Smooth muscle cell (in vitro differentiated cells): ENCODE measurements around the gene SLC44A1. TPM values are rescaled to one million over a fixed set of nuclear protein-coding genes. Genes with fewer than 3 reads are reported as not detected.

ENCODE experiments used
- DNase-seq: peaks from one replicate; lab custom pipeline; 2025; ENCODE audit not compliant: unreplicated experiment; lab: John Stamatoyannopoulos, UW
- H2AFZ ChIP-seq: fragments of 200-600 bp; sonication (generic); 2 replicates; pipeline ENCODE4 v1.6.0; 2016; ENCODE audit warnings: antibody characterized with exemption, low read depth, mild to moderate bottlenecking
- H3F3A ChIP-seq: fragments of 200-600 bp; sonication (generic); 2 replicates; pipeline ENCODE4 v1.6.0; 2017; ENCODE audit warnings: antibody characterized with exemption, low read depth
- H3K27ac ChIP-seq: fragments of 200-600 bp; sonication (generic); 2 replicates; pipeline ENCODE4 v1.5.1; 2016; ENCODE audit warnings: low read depth, mild to moderate bottlenecking
- H3K27me3 ChIP-seq: fragments of 200-600 bp; sonication (generic); 2 replicates; pipeline ENCODE4 v1.6.1; 2016; ENCODE audit warnings: low read depth, mild to moderate bottlenecking
- H3K36me3 ChIP-seq: fragments of 200-600 bp; sonication (generic); 2 replicates; pipeline ENCODE4 v1.5.1; 2016; ENCODE audit warnings: low read depth
- H3K4me1 ChIP-seq: fragments of 200-600 bp; sonication (generic); 2 replicates; pipeline ENCODE4 v1.5.1; 2016; ENCODE audit warnings: low read depth
- H3K4me2 ChIP-seq: fragments of 200-600 bp; sonication (generic); 2 replicates; pipeline ENCODE4 v1.6.0; 2016; ENCODE audit warnings: mild to moderate bottlenecking
- H3K4me3 ChIP-seq: fragments of 200-600 bp; sonication (generic); 2 replicates; pipeline ENCODE4 v1.5.1; 2016; ENCODE audit warnings: mild to moderate bottlenecking
- H3K79me2 ChIP-seq: fragments of 200-600 bp; sonication (generic); 2 replicates; pipeline ENCODE4 v1.6.0; 2016; ENCODE audit warnings: low read depth, mild to moderate bottlenecking
- H3K9ac ChIP-seq: fragments of 200-600 bp; sonication (generic); 2 replicates; pipeline ENCODE4 v1.6.0; 2016; ENCODE audit warnings: low read depth
- H3K9me3 ChIP-seq: fragments of 200-600 bp; sonication (generic); replicated peaks from 2 replicates; pipeline ENCODE4 v1.5.1; 2016; ENCODE audit warnings: low read depth
- H4K20me1 ChIP-seq: fragments of 200-600 bp; sonication (generic); 2 replicates; pipeline ENCODE4 v1.6.0; 2016; ENCODE audit warnings: low read depth
- CTCF ChIP-seq: fragments of 200-600 bp; sonication (generic); IDR thresholded peaks from 2 replicates; pipeline ENCODE4 v1.5.1; 2017; ENCODE audit warnings: borderline replicate concordance, mild to moderate bottlenecking, antibody characterized with exemption; ENCODE audit not compliant: insufficient read depth, poor library complexity, severe bottlenecking
- WGBS: methylation state at CpG from one replicate; pipeline ENCODE4 v1.1.7; 2016; ENCODE audit warnings: low lambda C conversion rate; 5-methylcytosine and 5-hydroxymethylcytosine counted together
- polyA plus RNA-seq: library from polyadenylated mRNA; unstranded; fragments of >200 nt; fragmentation: Nextera tagmentation; extraction: Ambion mirVana; gene quantifications from 2 replicates; pipeline ENCODE4 v1.2.1, GENCODE V29; 2016
- total RNA-seq: library from RNA; depleted of rRNA; stranded (reverse); fragments of >200 nt; gene quantifications from 2 replicates; pipeline ENCODE4 v1.2.3, GENCODE V29; 2014

Gene SLC44A1
- total and polyA plus RNA-seq, 2 experiments from 2014 or later: 14.0 to 22.2 TPM

- H3K4me3 ChIP-seq: no peak overlapping the region
- DNase-seq: no peak
- no peak for TF ChIP-seq CTCF
- H3K9me3 ChIP-seq: no peaks in the 10 kb centered on the region
- H3K36me3 ChIP-seq: no peaks in the 10 kb centered on the region
- no peaks in the 10 kb centered on the region for H3K27me3 ChIP-seq
- H3K9ac ChIP-seq: no peak overlapping the region
- H3K27ac ChIP-seq: no peak overlapping the region
- no peak overlapping the region for H2AFZ ChIP-seq
- H3K4me2 ChIP-seq: no peak overlapping the region
- H3K79me2 ChIP-seq: no peaks in the 10 kb centered on the region
- no peaks in the 10 kb centered on the region for H4K20me1 ChIP-seq
- H3F3A ChIP-seq: no peaks in the 10 kb centered on the region
- no peaks in the 10 kb centered on the region for H3K4me1 ChIP-seq
- 92% methylated on average over 6 of the region's 6 CpGs for WGBS
These were observed 37.4 kb upstream of the SLC44A1 start for GRCh38 chr9:105206821-105207699.

- DNase-seq: no peak
- H4K20me1 ChIP-seq: no peaks in the 10 kb centered on the region
- no peak overlapping the region for H3K27ac ChIP-seq
- no peak overlapping the region for H2AFZ ChIP-seq
- no peaks in the 10 kb centered on the region for H3F3A ChIP-seq
- H3K4me1 ChIP-seq: peaks cover 4% of the 10 kb centered on the region
- no peak overlapping the region for H3K4me2 ChIP-seq
- no peaks in the 10 kb centered on the region for H3K9me3 ChIP-seq
- H3K27me3 ChIP-seq: no peaks in the 10 kb centered on the region
- H3K4me3 ChIP-seq: no peak overlapping the region
- H3K9ac ChIP-seq: no peak overlapping the region
- no peaks in the 10 kb centered on the region for H3K36me3 ChIP-seq
- no peaks in the 10 kb centered on the region for H3K79me2 ChIP-seq
- TF ChIP-seq CTCF: no peak
- WGBS: 77% methylated on average over 4 of the region's 4 CpGs
These were observed 27.8 kb upstream of the SLC44A1 start for GRCh38 chr9:105216440-105217178.

GRCh38 chr9:105218673-105219072 is 25.8 kb upstream of the SLC44A1 start:
- Histone ChIP-seq H3K9ac (no peak overlapping the region), H3K79me2 (no peaks in the 10 kb centered on the region)
- no peak for DNase-seq

More at GRCh38 chr9:105218673-105219072, 25.8 kb upstream of the SLC44A1 start:
- Histone ChIP-seq H3K4me3 (no peak overlapping the region), H2AFZ (no peak overlapping the region), H3K36me3 (no peaks in the 10 kb centered on the region), H3F3A (no peaks in the 10 kb centered on the region), H3K4me2 (no peak overlapping the region), H3K4me1 (peaks cover 4% of the 10 kb centered on the region), H3K9me3 (no peaks in the 10 kb centered on the region), H3K27me3 (no peaks in the 10 kb centered on the region), H3K27ac (no peak overlapping the region), H4K20me1 (no peaks in the 10 kb centered on the region)
- TF ChIP-seq CTCF: no peak
- WGBS: 77% methylated on average over 5 of the region's 5 CpGs
